Memory B cell (primary cell): ENCODE data around the gene SLC25A33.

Experiments
- ATAC-seq: fragments of 150-1000 bp; cut with Tn5 transposase; 2 replicates; pipeline ENCODE4 v1.10.0; 2021; ENCODE audit warnings: low read depth, mild to moderate bottlenecking, moderate library complexity
- DNase-seq, 2 donors: peaks; one replicate each; pipeline ENCODE4 v3.0.0; 2022; ENCODE audit warnings: low spot score in 2 of 2
- H3K27ac Mint-ChIP-seq: one replicate; pipeline ENCODE4 v1.8.0; 2022; ENCODE audit warnings: mild to moderate bottlenecking, moderate library complexity, mixed read lengths
- H3K27me3 Mint-ChIP-seq: one replicate; pipeline ENCODE4 v1.8.0; 2022; ENCODE audit warnings: mixed read lengths
- H3K36me3 Mint-ChIP-seq: one replicate; pipeline ENCODE4 v1.8.0; 2022; ENCODE audit warnings: mild to moderate bottlenecking, mixed read lengths
- H3K4me1 Mint-ChIP-seq: one replicate; pipeline ENCODE4 v1.8.0; 2022; ENCODE audit warnings: mixed read lengths
- H3K4me3 Mint-ChIP-seq: one replicate; pipeline ENCODE4 v1.8.0; 2022; ENCODE audit warnings: mild to moderate bottlenecking, moderate library complexity, mixed read lengths
- H3K9me3 Mint-ChIP-seq: one replicate; pipeline ENCODE4 v1.8.0; 2022; ENCODE audit warnings: mixed read lengths

The SLC25A33 gene

GRCh38 chr1:9626201-9626608 lies 86.9 kb downstream of the SLC25A33 start:
- Mint-ChIP-seq H3K4me1 (peaks cover 40% of the 10 kb centered on the region), H3K36me3 (peaks cover 5% of the 10 kb centered on the region)
- peak; percentile 67 to 70 for DNase-seq

GRCh38 chr1:9628541-9629444 lies 89.5 kb downstream of the SLC25A33 start:
- DNase-seq: peak in 1 of 2 donors; percentile 56
- peak overlapping the region; percentile 83 for H3K4me3 Mint-ChIP-seq
- ATAC-seq: peak; percentile 9
- H3K36me3 Mint-ChIP-seq: peaks cover 7% of the 10 kb centered on the region
- peaks cover 2% of the 10 kb centered on the region for H3K9me3 Mint-ChIP-seq
- H3K4me1 Mint-ChIP-seq: peaks cover 43% of the 10 kb centered on the region
- H3K27me3 Mint-ChIP-seq: no peaks in the 10 kb centered on the region
- H3K27ac Mint-ChIP-seq: peak overlapping the region; percentile 87

More at GRCh38 chr1:9626201-9626608, 86.9 kb downstream of the SLC25A33 start:
- ATAC-seq: peak; percentile 72
- Mint-ChIP-seq H3K9me3 (peaks cover 2% of the 10 kb centered on the region), H3K27me3 (no peaks in the 10 kb centered on the region), H3K4me3 (peak overlapping the region; percentile 83), H3K27ac (peak overlapping the region; percentile 88)

DNA sequence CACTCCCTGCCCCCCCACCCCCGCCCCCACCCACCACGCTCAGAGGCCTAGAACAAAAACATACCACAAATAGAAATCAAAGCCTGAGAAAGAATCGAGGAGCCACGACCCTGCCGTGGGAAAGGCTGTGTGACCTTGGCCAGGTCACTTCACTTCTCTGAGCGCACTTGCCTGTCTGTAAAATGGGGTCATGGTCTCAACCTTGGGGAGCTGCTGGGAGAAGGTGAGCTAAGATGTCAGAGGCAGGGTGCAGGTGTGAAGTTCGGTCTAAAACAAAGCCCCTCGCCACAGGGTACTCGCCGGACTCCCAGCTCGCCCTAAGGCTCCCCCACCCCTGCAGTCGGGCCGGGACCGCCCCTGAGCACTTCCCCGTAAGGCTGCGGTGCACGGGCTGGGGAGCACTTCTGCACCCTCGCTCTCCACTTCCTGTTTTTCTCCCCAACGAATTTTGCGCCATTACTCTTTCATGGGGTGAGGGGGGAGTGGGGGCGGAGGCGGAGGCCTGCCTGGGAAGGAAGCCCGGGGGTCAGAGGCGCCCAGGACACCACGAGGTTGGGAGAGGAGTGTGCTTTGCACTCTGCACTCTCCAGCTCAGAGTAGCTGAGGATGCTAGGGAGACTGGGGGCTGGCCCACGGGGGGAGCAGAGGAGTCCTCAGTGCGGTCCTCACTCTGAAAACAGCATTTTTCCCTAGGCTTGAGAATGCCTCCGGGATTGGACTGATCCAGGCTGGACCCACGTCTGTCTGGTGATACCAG lies 90.4 kb downstream of the SLC25A33 start:
- DNase-seq: peak; percentile 63 to 68
- Mint-ChIP-seq H3K4me3 (peak overlapping the region; percentile 83), H3K27ac (peak overlapping the region; percentile 87), H3K27me3 (no peaks in the 10 kb centered on the region), H3K9me3 (no peaks in the 10 kb centered on the region), H3K36me3 (peaks cover 4% of the 10 kb centered on the region), H3K4me1 (peaks cover 39% of the 10 kb centered on the region)
- ATAC-seq: peak; percentile 53

GRCh38 chr1:9630331-9631111 lies 91.3 kb downstream of the SLC25A33 start:
- Mint-ChIP-seq H3K27me3 (no peaks in the 10 kb centered on the region), H3K9me3 (no peaks in the 10 kb centered on the region), H3K36me3 (peaks cover 4% of the 10 kb centered on the region), H3K4me1 (peaks cover 39% of the 10 kb centered on the region), H3K27ac (peak overlapping the region; percentile 87), H3K4me3 (peak overlapping the region; percentile 83)
- DNase-seq (peak in 1 of 2 donors; percentile 40), ATAC-seq (no peak)

- ATAC-seq (no peak), DNase-seq (no peak)
- no peaks in the 10 kb centered on the region for H3K9me3 Mint-ChIP-seq
- H3K27ac Mint-ChIP-seq: no peak overlapping the region
- peaks cover 31% of the 10 kb centered on the region for H3K4me1 Mint-ChIP-seq
- peaks cover 4% of the 10 kb centered on the region for H3K36me3 Mint-ChIP-seq
- peak overlapping the region; percentile 44 for H3K4me3 Mint-ChIP-seq
- H3K27me3 Mint-ChIP-seq: no peaks in the 10 kb centered on the region
Observed at GRCh38 chr1:9631613-9632012, 92.3 kb downstream of the SLC25A33 start.

DNA sequence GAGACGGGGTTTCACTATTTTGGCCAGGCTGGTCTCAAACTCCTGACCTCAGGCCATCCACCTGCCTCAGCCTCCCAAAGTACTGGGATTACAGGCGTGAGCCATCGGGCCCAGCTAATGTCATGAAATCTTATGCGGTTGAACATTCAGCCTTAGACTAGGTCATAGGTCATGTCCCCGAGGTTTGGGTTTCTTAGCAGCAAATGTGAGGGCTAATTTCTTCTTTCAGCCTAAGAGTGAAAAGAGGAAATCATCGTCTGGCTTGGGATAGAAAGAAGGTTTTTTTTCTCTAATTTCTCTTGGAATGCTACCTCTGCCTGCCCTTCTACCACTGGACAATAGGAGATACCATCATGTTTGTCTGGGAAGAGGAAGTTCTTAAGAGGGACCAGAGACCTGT lies 94.2 kb downstream of the SLC25A33 start:
- Mint-ChIP-seq H3K9me3 (no peaks in the 10 kb centered on the region), H3K36me3 (peaks cover 4% of the 10 kb centered on the region), H3K27ac (no peak overlapping the region), H3K27me3 (no peaks in the 10 kb centered on the region), H3K4me3 (no peak overlapping the region), H3K4me1 (peaks cover 25% of the 10 kb centered on the region)
- DNase-seq: no peak
- ATAC-seq: no peak

GRCh38 chr1:9634582-9634981 lies 95.3 kb downstream of the SLC25A33 start:
- no peak for ATAC-seq
- Mint-ChIP-seq H3K27me3 (no peaks in the 10 kb centered on the region), H3K4me3 (no peak overlapping the region), H3K9me3 (no peaks in the 10 kb centered on the region), H3K27ac (no peak overlapping the region), H3K4me1 (peaks cover 21% of the 10 kb centered on the region), H3K36me3 (peaks cover 4% of the 10 kb centered on the region)
- DNase-seq: no peak
